ENCODE measurements around the gene KCNQ1. TPM values are rescaled to one million over a fixed set of nuclear protein-coding genes. Genes with fewer than 3 reads are reported as not detected.

Gene KCNQ1
- polyA plus RNA-seq, 1 donor from 2014 or later = not detected

DNA sequence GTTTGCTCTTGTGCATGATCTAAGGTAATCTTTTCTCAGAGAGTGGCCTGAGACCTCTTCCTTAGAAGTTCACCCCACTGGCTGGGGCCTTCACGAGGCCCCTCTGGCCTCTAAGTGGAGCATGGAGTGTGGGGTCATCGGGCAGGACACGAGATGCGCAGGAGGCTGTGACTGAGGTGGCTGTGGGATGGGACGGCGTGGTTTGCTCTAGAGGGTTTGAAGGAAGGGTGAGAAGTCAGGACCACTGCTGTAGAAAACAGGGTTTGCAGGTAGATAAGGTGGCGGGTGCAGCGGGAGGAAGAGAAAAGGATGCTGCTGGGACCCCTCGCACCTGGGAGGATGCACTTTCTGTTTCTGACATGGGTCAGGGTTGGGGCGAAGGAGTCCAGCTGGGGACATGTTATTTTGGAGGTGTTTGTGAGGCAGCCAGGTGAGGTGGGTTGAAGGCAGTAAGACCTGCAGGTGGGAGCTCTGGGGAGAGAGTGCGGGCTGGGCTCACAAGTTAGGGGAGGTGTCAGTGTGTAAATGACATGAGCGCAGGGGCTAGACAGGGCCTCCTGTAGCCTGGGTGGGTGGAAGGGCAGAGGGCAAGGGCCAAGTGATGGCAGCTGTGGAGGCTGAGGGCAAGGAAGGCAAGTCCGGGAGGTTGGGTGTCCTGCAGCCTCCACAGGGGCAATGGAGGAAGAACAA is 62.5 kb downstream of the KCNQ1 start:
- no peak overlapping the region for H2AFZ ChIP-seq (ENCODE audit: low read depth, low read length)
- H3K27me3 ChIP-seq (ENCODE audit: insufficient read depth, low read depth, low read length) = no peaks in the 10 kb centered on the region
- no peak overlapping the region for H3K4me3 ChIP-seq (ENCODE audit: low read length)
- H3F3A ChIP-seq (ENCODE audit: insufficient read depth, low read length, poor library complexity, severe bottlenecking) = no peaks in the 10 kb centered on the region
- no peak overlapping the region for H3K9ac ChIP-seq (ENCODE audit: low read length)
- no peaks in the 10 kb centered on the region for H3K79me2 ChIP-seq (replicated peaks; ENCODE audit: insufficient read depth, low read length)
- no peak for TF ChIP-seq POLR2AphosphoS5 (IDR thresholded peaks at IDR 0.05)
- TF ChIP-seq, protein P1, sequence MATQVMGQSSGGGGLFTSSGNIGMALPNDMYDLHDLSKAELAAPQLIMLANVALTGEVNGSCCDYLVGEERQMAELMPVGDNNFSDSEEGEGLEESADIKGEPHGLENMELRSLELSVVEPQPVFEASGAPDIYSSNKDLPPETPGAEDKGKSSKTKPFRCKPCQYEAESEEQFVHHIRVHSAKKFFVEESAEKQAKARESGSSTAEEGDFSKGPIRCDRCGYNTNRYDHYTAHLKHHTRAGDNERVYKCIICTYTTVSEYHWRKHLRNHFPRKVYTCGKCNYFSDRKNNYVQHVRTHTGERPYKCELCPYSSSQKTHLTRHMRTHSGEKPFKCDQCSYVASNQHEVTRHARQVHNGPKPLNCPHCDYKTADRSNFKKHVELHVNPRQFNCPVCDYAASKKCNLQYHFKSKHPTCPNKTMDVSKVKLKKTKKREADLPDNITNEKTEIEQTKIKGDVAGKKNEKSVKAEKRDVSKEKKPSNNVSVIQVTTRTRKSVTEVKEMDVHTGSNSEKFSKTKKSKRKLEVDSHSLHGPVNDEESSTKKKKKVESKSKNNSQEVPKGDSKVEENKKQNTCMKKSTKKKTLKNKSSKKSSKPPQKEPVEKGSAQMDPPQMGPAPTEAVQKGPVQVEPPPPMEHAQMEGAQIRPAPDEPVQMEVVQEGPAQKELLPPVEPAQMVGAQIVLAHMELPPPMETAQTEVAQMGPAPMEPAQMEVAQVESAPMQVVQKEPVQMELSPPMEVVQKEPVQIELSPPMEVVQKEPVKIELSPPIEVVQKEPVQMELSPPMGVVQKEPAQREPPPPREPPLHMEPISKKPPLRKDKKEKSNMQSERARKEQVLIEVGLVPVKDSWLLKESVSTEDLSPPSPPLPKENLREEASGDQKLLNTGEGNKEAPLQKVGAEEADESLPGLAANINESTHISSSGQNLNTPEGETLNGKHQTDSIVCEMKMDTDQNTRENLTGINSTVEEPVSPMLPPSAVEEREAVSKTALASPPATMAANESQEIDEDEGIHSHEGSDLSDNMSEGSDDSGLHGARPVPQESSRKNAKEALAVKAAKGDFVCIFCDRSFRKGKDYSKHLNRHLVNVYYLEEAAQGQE (IDR thresholded peaks at IDR 0.05; ENCODE audit: borderline replicate concordance) = no peak
- H3K9me2 ChIP-seq (ENCODE audit: insufficient read depth, low read length) = no peaks in the 10 kb centered on the region
- H3K27ac ChIP-seq (ENCODE audit: low read length) = no peak overlapping the region
- H3K9me3 ChIP-seq (ENCODE audit: low read length) = no peaks in the 10 kb centered on the region
- H3K36me3 ChIP-seq (ENCODE audit: insufficient read depth, low read length) = no peaks in the 10 kb centered on the region
- no peak overlapping the region for H3K4me2 ChIP-seq (ENCODE audit: low read length)
- H4K20me1 ChIP-seq (ENCODE audit: insufficient read depth) = no peaks in the 10 kb centered on the region

DNA sequence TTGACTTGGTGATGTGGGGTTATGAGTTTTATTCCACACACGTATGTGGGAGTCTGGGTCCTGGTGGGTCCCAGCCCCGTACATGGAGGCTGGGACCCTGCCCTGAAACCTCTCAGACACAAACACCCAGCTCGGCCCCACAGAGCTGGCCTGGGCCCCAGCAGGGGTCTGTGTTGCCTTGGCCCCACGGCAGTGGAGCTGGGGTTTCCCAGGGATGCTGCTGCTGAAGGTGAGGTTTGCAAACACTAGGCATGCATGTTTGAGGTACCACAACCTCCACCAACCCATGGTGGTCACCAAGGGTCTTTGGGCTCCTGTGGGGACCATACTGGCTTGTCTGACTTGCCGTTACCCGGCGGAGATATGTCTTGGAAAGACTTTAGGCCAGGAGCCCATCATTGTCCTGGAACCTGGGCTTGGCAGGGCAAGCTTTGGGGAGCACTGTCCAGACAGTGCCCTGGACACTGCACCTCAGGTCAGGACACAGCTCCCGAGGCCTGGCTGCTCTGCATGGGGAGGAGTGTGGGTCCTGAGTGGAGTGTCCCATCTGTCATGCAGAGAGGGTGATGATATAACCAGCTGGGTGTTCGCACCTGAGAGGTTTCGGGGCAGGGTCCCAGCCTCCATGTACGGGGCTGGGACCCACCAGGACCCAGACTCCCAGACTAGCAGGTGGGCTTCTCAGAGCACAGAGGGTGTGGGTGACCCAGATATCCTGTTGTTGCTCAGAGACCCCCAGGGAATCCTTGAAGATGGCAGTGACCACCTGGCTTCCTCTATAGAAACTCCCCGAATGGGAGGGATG is 63.3 kb downstream of the KCNQ1 start:
- Histone ChIP-seq H4K20me1 (ENCODE audit: insufficient read depth) (no peaks in the 10 kb centered on the region), H3K27ac (ENCODE audit: low read length) (no peak overlapping the region), H3K9me2 (ENCODE audit: insufficient read depth, low read length) (no peaks in the 10 kb centered on the region), H3K4me2 (ENCODE audit: low read length) (no peak overlapping the region), H3F3A (ENCODE audit: insufficient read depth, low read length, poor library complexity, severe bottlenecking) (no peaks in the 10 kb centered on the region), H3K27me3 (ENCODE audit: insufficient read depth, low read depth, low read length) (no peaks in the 10 kb centered on the region), H3K9me3 (ENCODE audit: low read length) (no peaks in the 10 kb centered on the region), H3K36me3 (ENCODE audit: insufficient read depth, low read length) (no peaks in the 10 kb centered on the region), H3K4me3 (ENCODE audit: low read length) (no peak overlapping the region), H3K9ac (ENCODE audit: low read length) (no peak overlapping the region), H3K79me2 (replicated peaks; ENCODE audit: insufficient read depth, low read length) (no peaks in the 10 kb centered on the region), H2AFZ (ENCODE audit: low read depth, low read length) (no peak overlapping the region)
- TF ChIP-seq EP300 (conservative IDR thresholded peaks at IDR 0.05; ENCODE audit: poor library complexity, severe bottlenecking) (no peak), SMC3 (conservative IDR thresholded peaks at IDR 0.05; ENCODE audit: poor library complexity) (no peak), EZH2 (IDR thresholded peaks at IDR 0.05; ENCODE audit: borderline replicate concordance, insufficient read depth, low read length, poor library complexity, severe bottlenecking) (no peak), MXI1 (conservative IDR thresholded peaks at IDR 0.05; ENCODE audit: poor library complexity, severe bottlenecking) (no peak), RAD21 (conservative IDR thresholded peaks at IDR 0.05) (no peak), POLR2AphosphoS5 (IDR thresholded peaks at IDR 0.05) (no peak), TAF1 (IDR thresholded peaks at IDR 0.05; ENCODE audit: low read depth) (no peak)
- TF ChIP-seq, protein P1 (IDR thresholded peaks at IDR 0.05; ENCODE audit: borderline replicate concordance) = no peak
- TF ChIP-seq, protein P2, sequence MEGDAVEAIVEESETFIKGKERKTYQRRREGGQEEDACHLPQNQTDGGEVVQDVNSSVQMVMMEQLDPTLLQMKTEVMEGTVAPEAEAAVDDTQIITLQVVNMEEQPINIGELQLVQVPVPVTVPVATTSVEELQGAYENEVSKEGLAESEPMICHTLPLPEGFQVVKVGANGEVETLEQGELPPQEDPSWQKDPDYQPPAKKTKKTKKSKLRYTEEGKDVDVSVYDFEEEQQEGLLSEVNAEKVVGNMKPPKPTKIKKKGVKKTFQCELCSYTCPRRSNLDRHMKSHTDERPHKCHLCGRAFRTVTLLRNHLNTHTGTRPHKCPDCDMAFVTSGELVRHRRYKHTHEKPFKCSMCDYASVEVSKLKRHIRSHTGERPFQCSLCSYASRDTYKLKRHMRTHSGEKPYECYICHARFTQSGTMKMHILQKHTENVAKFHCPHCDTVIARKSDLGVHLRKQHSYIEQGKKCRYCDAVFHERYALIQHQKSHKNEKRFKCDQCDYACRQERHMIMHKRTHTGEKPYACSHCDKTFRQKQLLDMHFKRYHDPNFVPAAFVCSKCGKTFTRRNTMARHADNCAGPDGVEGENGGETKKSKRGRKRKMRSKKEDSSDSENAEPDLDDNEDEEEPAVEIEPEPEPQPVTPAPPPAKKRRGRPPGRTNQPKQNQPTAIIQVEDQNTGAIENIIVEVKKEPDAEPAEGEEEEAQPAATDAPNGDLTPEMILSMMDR (IDR thresholded peaks at IDR 0.05; ENCODE audit: poor library complexity, severe bottlenecking) = no peak

Data from neural cell (in vitro differentiated cells).